Cerebellar nuclear complex (tissue), 1 donor: ENCODE data around the gene ABTB2.

ENCODE experiments used
- DNase-seq, 2 experiments: peaks; one replicate each; lab custom pipeline; 2025; lab: John Stamatoyannopoulos, UW

The ABTB2 gene

DNA sequence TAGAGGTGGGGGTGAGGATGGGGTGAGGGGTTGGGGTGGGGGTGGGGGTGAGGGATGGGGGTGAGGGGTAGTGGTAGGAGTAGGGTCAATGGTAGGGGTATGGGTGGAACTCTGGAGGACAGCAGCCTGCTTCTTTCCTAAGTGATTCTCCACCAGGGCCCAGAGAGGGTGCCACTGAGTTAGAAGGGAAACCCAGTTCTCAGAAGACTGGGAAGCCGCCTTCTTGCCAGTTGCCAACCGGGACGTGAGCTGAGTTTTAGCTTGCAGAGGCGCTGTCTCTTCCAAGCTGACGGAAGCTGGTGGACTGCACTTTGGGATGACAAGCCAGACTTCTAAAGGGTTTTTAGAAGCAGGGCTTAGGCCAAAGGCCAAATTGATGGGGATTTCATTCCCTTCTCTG lies 148.0 kb downstream of the ABTB2 start:
- DNase-seq: no peak

DNA sequence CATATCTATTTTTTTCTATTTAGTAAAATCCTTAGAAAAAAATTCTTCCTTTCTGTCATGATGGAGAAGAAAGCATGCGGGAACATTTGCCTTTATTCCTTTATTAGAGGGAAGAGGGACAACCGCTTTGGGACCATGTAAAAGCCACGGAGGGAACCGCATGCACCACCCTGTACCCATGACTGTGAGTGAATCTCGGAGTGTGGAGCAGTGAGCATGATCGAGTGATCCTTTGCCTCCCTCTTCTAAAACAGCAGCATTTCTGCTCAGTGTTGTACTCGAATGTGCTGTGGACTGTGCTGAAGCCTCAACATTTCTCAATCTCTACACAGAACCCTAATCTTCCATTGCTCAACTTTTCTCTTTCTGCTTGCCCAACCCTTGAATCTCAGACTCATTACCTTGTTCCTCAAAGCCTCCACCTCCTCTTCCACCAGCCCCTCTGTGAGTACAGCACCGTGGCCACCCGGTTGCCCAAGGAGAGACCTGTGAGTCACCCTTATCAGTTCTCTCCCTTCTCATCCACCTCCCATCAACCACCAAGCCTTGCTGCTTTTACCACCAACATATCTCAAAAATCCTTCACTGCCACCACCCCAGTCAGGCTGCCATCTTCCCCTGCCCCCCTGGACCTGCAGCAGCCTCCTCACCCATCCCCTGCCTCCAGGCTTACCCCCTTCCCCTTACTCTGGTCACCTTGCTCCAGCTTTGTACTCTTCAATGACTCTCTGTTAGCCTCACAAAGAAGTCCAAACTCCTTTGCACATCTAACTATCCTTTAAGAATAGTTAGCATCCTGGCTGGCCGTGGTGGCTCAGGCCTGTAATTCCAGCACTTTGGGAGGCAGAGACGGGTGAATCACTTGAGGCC lies 149.3 kb downstream of the ABTB2 start:
- DNase-seq: no peak

DNA sequence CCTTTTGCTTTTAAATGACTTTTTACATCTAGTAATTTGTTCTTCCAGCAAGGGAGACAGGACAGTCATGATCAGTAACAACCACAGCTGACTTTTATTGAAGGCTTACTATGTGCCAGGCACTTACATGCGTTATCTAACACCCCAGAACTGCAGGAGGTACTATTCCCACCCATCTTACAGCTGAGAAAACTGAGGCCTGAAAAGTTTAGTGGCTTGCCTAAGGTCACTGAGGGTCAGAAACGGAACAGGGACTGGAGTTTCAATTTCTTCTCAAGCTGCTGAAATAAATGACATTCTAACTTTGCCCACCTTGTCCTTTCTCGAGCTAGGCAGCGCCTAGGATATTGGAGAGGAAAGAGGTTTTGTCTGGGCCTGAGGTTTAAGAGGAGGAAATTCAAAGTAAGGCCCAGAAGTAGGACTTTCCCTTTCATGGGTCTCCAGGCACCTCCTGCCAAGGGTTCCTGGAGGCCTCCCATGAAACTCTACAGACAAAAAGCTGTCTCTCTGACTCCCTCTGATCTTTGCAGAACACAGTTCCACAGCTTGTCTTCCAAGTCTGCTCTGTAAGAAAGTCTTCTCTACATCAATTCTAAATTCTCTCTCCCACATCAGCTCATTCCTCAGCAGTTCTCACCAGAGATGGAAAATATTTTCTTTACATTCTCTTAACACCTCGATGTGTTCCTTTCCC lies 150.2 kb downstream of the ABTB2 start:
- DNase-seq: no peak

DNA sequence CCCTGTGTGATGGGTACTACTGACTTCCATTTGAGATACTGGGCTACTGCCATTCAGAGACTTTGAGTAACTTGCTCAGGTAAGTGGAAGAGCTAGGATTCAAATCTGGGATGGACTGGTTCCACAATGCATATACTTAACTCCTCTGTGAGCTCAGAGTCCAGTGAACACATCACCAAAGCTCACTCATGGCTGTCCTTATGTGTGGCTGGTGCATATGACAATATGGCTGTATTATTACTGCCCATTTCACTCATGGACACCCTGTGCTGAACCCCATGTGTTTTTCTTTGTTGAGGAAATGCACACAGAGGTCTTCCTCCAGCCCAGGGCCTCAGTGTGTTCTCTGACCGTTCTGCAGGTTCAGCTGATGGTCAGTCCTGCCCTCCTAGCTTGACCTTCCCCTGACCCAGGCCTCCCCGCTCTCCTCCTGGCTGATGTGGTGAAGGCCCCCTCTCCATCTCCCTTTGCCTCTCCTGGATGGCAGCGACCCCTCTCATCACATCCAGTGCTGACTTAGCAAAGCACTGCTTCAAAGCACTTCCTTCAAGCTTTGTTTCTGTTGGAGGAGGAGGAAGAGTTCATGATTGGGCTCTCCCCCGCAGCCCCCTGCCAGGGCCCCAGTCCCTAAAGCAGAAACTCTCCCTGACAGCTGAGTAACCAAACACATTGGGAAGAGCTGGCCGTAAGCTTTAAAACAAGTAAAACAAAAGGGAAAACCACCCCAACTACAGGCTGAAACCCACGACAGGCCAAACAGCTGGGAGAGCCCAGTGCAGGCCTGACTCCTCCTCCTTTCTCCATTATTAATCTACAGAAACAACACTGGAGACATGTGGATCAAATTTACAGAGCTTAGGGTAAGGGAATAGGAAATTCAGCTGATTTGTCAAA lies 151.2 kb downstream of the ABTB2 start:
- no peak for DNase-seq

DNA sequence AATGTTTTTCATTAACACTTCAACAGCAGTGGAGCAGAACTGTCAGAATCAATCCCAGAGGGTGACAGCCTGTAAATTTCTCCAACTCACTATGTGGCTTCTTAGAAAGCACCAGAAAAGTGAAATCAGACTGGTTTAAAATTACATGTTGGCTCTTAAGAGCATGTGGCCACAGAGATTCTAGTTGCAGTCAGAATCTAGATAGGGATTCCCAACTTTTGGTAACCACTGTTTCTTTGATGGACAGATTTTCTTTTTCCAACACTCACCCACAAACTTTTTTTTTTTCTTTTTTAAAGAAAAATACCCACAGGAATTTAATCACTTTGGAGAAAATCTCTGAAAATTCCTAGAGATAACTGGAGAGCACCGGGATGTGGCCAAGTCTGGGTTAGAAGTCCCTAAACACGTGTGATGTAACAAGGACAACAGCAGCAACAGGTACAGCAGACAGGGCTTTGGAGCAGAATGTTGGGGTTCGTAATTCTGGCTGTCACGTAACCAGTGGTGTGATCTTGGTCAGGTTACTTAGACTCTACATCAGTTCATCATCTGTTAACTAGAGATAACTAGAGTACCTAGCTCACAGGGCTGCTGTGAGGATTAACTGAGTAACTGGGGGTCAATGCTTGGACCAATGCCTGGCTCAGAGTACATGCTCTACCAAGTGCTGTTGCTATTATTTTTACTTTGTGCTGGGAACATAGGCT lies 152.3 kb downstream of the ABTB2 start:
- DNase-seq: no peak

DNA sequence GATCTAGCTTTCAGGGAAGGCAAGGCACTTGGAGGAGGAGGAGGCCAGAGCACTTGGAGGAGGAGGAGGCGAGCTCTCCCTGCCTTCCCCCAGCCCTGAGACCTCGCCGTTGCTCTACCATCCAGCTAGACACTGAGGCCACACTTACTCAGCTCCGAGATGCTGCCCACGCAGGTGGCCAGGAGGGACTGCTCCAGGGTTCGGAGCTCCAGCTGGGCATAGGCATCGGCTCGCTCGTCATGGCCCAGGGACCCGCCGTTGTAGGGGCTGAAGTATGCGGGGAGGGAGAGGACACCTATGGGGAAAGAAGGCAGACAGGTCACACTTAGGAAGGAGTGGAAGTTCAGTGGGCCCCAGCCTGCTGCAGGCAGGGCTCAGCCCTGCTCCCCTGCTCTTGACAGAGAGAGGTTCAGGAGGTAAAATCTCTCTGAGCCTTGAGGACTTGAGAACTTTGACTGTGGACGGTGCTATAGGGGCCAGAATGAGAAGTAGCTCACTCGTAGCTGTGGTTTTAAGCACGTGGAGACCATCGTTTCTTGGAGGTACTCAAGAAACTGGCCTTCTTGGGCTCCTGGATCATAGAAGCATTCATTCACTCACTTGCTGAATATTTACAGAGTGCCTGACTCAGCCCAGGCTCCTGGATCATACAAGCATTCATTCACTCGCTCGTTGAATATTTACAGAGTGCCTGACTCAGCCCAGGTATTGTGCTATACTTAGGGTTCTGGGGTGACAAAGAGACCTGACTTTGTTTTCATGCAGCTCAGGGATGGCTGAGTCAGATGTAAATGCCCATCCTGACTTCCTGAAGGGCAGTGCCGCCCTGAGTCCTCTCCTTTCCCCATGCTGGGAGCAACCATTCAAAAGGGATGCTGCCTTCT lies 153.2 kb downstream of the ABTB2 start:
- DNase-seq: no peak

DNA sequence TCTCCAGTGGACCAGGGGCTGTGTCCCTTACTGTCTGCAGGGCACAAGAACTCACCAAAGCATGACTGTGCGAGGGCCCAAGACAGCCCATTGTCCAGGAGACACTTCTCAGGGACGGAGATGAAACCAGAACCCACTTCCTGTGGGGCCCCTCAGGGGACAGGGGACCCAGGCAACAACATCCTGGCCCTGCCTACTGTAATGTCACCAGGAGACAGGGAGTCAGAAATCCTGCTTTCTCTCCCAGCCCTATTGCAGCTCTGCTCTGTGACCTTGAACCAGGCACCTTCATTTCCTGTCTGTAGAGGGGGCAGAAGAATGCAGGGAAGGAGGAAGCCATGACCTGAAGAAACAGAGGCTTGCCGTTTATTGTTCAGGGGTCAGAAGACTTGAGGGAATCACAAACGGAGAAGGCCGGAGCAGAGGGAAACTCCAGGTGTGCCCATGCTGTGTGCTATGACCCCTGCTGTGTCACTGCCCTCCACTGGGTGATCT lies 154.4 kb downstream of the ABTB2 start:
- DNase-seq: no peak

DNA sequence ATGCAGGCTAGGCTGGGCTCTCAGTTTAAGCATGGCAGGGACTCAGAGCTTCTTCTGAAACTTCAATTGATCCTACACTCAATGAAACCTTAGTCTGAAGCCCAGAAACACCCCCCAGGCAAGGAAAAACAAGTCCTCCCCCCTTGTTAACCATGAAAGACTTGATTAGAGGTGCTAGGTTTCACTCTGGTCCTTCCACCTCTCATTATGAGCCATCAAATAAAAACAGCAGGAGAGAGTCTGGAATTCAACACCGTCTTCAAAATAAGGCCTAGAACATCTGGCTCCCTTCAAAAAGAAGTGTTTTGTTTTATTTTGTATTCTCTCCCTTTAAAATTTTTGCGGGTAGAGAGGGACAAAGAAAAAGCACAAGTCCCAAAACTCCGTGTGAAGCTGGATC lies 156.7 kb downstream of the ABTB2 start:
- no peak for DNase-seq

DNA sequence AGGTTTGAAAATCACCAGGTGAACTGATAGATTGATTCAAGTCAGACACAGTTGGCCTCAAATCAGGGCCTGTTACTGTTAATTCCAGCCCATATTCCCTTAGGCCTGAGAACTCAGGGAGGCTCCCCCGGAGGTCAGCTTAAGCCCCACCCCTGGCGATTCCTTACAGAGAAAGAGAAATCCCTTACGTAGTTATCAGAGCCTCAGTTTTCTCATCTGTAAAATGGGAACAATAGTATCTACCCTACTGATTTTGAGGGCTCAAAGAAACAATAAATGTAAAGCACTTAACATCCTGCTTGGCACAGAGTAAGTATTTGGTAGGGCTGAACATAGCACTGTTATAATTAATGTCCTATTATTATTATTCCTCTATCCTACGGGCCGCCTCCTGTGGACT lies 158.3 kb downstream of the ABTB2 start:
- no peak for DNase-seq

DNA sequence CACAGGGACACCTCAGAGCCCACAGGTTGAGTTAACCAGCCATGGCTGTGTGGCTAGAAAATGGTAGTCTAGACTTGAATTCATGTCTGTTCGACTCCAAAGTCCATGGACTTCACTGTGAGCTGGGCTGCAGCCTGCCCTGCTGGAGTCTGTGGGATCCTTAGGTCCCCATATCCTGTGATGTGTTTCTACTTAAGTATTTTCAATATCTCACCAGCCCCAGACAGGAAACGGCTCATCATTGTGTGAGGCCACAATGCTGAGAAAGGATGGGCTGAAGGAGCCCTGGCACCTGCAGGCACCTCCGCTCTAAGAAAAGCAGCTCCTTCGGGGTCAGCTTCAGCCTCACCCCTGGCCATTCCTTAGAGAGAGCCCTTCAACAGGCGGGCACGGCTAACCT lies 159.3 kb downstream of the ABTB2 start:
- no peak for DNase-seq

DNA sequence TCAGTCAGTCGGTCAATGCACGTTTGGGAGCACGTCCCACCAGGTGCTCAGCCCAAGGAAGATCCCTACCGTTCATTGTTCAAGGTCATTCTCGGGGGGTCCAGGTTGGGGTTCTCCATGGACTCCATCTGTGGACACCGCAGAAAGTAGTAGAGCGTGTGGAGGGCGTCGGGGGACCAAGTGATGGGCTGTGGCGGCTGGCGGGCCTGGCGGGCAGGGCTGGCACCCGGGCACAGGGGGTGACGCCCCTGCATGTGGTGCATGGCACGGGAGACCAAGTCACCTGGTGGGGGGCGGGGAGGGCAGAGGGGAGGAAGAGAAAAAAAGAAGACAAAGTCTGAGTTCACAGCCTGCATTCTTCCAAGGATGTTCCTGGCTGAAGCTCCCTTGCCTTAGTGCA lies 160.6 kb downstream of the ABTB2 start:
- DNase-seq: no peak

DNA sequence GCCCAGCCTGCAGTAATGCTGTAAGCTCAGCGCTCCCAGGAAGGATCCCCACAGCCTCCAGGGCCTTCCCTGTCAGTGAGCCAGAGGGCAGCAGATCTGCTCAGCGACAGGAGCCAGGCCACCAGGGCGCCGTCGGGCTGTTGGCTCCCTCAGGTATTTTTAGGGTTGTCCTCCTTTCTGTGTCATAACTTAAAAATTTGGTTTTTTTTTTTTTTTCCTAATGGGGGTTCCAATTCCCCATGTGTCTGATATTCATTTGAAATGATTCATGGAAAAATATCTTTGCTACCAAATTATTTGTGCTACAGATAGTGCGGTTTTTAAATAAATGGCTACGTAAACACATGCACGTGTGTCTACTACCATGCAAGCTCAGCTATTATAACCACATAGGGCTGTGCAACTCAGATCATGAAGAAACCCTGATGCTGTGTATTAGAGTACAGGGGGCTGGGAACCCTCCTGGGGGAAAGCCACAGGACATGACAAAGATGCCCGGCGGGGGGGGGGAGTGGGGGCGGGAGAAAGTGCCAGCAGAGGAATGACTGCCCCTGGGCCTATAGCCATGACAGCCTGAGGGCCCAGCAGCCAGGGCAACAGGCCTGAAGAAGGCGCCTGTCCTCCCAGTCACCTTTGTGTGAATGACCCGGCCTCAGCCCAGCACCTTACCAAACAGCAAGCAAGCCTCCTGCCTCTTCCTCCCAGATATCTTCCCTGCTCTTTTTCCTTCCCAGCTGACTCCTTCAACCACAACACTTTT lies 163.1 kb downstream of the ABTB2 start:
- no peak for DNase-seq

DNA sequence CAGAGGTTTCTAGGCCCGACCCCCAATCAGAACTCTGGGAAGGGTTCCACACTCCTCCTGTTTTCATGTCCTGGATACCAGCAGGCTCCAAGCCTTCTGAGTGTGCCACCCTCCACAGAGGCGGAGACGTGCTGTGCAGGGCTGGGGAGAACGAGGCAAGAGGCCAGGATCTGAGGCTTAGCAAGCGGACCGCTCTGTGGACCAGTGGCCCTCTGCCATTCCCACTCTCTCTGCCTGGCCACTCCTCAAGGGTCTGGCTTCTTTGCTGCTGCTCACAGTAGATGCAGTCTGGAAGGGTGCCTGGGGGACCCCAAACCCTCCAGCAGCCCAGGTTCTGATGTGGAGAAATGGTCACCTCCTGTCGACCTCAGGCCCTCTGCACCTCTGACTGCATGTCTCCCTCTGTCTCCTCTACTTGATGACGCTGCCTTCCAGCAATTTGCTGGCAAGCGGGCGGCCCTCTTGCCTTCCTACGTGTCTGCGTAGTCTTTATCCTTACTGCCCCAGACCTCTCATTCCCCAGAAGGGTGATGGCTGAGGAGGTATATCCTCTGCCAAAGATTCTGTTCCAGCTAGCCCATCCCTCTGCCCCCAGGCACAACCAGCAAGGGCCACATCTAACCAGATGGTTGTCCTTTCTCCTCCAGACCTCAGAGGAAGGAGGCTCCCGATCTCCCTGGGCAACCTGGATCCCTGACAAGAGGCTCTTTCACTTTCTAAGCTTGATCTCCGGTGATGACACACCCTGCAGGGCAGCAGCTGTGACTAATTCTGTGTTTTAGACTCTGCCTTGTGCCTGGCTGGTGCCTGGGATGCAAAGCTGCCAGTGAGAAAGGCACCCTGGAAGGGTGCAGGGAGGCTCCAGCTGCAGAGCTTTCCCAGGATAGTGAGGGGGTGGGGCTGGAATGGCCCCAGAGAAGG lies 165.1 kb downstream of the ABTB2 start:
- DNase-seq: peak; percentile 26 to 62

DNA sequence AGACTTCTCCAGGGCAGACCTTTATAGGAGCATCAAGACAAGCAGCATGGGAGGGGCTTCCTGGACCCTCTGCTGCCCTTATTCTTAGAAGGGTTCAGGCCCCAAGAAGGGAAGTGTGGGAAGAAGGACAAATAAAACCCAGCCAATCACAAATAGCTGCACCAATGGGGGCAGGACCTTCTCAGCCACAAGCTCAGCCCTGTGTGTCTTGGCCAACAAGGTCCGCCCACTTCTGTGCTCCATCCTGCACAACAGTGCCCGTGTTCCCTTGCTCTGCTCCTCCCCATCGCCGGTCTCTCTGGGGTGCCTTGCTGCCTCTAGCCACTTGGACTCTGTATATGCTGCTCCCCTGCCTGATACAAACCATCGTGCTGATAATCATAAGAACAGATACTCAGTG lies 166.2 kb downstream of the ABTB2 start:
- no peak for DNase-seq

DNA sequence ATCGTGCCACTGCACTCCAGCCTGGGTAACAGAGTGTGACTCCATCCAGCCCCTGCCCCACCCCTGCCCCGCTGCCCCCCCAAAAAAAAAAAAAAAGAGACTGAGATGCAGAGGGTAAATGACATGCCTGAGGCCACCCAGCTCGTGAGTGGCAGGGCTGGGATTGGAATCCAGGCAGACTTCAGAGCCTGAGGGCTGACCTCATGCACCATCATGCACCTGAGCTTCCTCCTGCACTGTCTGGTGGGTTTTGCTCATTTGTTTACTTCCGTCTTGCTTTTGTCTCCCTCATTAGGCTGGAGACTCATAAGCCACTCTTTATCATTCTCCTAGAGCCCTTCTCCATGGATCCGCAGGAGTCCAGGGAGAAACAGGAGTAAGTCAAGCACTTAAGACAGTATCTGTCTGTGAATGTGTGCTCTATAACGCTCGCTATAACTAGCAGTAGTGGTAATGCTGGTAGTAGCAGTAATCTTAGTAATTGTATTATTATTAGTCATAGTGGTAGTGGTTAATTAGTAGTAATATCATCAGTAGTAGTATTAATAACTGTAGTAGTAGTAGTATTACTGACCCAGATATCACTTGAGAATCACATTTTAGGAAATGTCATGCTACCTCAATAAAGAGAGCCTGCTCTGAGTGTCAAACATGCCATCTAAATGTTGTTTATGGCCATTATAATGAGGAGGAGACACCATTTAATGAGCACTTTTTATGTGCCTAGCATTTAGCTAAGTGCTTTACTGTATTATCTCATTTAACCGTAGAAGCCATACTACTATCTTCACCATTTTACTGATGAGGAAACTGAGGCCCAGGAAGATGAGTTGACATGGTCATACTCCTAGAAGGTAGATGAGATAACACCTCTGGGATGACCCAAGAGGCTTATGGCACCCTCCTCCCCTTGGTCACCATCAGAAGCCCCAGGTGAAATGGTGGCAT lies 167.3 kb downstream of the ABTB2 start:
- no peak for DNase-seq

DNA sequence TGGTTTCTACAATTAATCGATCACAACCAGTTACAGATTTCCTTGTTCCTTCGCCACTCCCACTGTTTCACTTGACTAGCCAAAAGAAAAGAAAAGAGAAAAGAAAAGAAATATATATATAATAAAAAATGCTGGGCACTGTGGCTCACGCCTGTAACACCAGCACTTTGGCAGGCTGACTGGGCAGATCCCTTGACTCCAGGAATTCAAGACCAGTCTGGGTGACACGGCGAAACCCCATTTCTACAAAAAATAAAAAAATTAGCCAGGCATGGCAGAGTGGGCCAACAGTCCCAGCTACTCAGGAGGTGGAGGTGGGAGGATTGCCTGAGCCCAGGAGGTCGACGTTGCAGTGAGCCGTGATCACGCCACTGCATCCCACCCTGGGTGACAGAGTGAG lies 168.6 kb downstream of the ABTB2 start:
- DNase-seq: no peak

DNA sequence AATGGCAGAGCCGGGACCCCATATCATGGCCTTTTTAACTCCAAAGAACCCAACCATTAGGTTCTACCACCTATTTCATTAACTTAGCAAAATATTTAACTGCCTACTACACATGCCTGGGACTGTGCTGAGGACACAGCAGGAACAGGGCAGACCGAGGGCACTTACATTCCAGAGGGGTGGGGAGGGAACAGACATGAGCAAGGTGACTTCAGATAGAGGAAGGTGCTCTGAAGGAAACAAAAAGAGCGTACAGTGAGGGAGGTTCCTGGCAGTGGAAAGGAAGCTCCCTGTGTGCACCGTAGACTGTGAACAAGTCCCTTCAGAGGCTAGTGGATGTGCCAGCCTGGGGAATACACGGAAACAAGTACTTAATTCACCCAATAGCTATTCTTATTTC lies 169.6 kb downstream of the ABTB2 start:
- no peak for DNase-seq
